Activated CD8-positive, alpha-beta memory T cell treated with anti-CD3 and anti-CD28 coated beads for 48 hours (primary cell): ENCODE results near the gene WWC2.
A peak's percentile ranks its signal among the peaks of the same experiment; 100 is the strongest.

Source experiments
- DNase-seq, 3 experiments: peaks; one replicate each; pipeline ENCODE4 v3.0.0-alpha.2; 2020; ENCODE audit warnings: low read depth in 2 of 3, low spot score in 2 of 3

Gene WWC2

DNA sequence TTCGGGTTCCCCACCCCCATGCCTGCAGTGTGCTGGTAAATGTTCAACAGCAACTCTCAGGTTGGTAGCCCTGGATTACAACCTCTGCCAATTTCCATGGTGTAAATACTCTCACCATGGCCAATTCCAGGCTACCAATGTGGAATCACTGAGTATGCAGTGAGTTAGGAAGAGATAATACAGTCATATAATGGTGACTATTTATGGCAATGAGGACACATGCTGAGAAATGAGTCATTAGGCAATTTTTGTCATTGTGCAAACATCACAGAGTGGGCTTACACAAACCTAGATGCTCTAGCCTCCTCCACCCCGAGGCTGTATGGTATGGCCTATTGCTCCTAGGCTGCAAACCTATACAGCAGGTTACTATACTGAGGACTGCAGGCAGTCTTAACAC lies 227.8 kb downstream of the WWC2 start:
- DNase-seq: no peak

DNA sequence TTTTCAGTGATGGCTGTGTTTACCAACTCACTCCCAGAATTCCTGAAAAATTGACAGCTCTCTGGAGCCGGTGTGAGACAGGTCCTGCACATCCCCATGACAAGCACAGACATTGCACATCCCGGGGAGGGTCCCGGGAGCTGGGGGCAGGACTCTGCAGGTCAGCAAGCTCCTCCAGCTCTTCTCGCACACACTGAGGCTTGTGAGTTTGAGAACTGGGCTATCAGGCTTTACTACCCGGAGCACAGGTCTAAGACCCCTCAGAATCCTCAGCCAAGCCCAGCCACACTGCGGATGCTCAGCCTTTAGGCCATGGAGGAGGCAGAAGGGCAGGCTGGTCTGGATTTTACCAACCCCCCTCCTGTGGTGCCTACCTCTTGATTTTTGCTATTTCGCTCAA lies 228.8 kb downstream of the WWC2 start:
- no peak for DNase-seq

DNA sequence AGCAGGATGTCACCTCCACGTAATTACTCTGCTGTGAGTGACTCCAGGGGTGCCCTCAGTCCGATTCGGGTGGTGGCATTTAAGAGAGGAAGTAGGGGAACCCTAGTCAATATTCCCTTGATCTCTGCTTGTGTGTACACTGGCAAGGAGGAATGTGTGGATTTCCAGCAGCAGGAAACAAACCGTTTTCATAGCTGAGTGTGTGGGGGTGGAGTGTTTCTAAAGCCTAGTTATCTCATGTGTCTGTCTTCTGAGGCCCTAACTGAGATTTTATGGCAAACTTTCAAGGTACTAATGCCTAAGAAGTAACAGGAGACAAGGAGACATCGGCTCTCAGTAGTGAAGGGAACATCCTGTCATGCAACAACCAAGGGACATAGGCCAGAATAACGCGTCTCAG lies 229.8 kb downstream of the WWC2 start:
- no peak for DNase-seq

DNA sequence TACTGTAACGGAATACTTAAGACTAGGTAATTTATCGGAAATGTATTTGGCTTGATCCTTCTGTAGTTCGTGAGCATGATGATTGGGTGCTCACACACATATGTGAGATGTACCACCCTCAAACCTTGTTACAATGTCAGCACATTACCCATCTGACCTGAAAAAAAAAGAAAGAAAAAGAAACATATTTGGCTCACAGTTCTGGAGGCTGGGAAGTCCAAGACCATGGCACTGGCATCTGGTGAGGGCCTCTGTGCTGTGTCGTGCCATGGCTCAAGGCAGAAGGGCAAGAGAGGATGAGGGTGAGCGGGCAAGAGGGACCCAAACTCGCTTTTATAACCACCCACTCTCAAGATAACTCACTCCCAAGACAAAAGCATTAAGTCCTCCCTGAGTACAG lies 230.2 kb downstream of the WWC2 start:
- no peak for DNase-seq

DNA sequence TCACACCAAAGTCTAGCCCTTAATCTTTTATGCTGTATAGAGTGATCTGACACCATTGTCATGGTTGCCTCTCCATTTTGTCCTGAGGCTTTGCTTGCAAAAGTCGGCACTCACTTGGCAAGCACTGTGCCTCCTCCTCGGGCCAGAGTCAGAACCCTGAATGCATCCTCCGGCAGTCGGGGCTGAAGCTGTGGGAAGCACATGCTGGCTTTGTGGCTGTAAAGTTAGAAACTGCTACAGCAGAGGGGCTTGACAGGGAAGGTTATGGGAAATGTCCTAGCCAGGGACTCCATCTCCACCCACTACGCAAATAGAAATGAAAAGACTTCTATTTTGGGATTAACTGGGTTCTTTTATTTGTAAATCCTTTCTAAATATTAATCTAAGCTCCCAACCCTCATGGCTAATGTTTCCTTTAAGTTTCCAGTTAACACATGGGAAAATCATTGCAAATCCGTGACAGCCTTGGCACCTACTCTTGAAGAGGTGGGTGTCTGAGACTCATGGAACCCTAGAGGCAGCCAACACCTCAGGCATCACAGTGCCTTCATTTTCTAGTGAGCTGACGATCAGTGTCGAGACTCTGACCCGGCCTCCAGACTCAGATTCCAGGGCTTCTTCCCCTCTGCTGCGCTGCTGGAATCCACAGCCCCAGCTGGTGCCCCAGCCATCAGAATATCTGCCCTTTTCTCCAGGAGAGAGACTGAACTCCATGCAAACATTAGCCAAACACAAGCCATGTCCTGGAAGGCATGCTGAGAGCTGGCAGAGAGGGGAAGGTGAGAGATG lies 231.1 kb downstream of the WWC2 start:
- no peak for DNase-seq

DNA sequence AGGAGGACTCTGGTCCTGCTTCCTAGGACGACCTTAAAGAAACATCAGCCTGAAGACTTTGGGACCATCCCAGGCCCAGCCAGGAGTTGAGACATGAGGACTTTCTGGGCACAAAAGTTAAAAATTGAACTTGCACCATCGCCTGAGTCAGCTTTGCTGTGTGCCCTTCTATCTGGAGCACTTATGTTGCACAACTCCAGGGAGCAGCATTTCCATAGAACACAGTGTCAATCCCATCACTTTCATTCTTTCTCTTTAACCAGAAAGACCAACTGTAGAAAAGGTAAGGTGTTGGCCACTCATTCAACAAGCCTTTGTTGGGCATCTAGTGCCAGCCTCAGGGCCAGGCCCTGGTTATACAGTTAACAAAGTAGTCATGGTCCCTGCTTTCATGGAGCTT lies 231.8 kb downstream of the WWC2 start:
- DNase-seq: no peak

DNA sequence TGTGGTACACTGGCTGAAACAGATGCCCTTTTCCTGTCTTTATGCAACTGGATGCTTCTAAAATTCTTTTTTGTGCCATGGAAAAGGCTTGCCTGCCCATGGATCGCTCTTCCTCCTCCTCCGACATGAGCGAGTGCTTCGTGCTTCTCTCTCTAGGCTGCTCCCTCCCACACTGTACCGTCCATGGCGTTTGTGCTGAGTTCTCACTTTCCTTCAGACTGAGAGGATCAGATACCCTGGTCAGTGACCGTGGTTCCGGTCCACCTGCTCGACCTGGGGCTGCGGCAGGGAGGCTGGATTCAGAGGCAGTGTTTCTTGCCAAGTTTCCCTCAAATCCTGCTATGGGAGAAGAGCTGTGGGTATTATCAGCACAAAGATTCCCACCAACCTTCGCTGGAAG lies 233.4 kb downstream of the WWC2 start:
- DNase-seq: no peak

DNA sequence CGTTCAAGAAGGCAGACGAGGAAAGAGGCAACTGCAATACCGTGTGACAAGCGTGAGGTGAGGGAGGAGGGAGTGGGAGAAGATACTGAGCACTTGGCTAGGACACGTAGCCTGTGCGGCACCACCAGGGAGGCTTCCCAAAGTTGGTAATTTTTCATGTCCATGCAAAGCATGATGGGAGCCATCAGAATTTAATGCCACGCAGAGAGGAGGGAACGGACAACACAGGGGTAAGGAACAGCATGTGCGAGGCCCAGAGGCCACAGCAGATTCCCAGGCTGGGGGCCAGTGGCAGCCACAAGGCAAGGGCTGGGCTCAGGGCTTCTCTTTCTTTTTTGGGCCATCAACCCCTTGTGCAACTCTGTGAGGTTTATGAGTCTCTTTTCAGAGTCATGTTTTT lies 234.1 kb downstream of the WWC2 start:
- DNase-seq: no peak

DNA sequence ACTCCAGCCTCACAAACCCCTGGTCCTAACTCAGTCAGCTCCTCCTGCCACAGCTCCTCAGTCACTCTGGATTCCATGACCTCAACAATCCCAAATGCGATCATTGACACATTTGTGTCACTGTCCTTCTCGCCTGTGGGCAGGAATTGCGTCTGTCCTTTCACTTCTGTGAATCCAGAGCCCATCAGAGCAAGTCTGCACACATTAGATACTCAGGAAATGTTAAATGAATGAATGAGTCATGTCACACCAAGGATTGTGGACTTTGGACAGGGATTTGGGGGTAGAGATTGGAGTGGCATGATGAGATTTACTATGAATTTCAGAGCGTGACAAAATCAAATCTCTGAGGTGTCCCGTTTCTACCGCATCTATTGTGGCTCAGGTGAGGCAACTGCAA lies 234.9 kb downstream of the WWC2 start:
- no peak for DNase-seq

DNA sequence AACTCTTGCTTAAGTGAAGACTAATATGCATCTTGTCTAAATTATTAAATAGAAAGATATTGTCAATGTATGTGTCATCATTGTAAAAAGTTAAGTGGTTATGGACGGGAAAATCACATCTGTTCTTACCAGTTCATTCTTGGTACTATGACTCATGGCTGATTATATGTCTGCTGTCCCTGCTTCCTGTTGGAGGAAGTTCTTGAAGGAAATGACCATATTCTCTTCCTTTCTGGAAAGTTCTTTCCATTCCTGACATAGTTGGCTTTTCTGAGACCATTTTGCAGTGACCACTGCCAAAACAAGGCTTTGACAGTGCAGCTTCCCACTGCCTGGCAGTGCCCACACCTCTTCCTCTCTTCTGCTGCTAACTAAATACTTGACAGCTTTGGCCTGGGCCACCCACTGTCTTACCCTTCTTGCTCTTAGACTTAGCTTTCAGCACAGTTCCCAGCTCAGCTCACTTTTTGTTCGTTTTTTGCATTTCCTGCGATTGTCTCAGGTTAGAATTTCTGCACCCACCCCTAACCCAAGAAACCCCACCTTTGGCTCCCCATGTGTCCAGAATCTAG lies 236.4 kb downstream of the WWC2 start:
- DNase-seq: no peak

DNA sequence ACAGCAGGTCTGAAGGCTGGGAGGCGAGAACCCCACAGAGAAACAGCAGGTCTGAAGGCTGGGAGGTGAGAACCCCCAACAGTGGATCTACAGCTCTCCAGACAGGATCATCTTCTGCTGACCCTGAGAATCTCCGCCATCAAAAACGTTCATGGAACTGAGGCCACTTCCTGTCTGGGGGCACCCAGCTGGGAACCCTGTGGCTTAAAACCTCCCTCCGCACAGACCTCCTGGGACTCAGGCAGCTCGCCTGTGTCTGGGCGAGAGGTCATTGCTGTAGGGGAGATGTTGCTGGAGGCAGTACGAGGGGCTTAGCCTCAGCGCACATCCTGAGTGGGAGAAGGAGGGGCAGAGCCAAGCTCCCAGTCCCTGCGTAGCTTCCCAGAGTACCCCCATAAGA lies 238.3 kb downstream of the WWC2 start:
- no peak for DNase-seq

DNA sequence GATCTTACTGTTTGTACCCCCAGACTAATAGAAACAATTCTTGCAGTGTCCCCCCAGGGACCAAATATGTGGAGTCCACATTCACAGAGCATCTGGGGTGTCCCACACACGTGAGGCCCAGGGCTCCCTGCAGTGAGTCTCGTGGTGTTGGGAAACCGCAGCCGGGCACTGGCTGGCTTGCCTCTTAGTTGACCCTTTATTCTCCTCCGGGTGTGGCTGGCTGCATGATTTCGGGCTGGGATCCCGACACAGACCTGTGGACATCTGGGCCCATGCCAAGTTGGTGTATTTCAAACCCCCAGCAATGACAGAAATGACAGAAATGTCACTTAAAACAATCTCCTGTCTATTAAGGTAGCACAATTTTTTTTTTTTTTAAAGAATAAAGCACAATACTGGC lies 238.8 kb downstream of the WWC2 start:
- DNase-seq: no peak

DNA sequence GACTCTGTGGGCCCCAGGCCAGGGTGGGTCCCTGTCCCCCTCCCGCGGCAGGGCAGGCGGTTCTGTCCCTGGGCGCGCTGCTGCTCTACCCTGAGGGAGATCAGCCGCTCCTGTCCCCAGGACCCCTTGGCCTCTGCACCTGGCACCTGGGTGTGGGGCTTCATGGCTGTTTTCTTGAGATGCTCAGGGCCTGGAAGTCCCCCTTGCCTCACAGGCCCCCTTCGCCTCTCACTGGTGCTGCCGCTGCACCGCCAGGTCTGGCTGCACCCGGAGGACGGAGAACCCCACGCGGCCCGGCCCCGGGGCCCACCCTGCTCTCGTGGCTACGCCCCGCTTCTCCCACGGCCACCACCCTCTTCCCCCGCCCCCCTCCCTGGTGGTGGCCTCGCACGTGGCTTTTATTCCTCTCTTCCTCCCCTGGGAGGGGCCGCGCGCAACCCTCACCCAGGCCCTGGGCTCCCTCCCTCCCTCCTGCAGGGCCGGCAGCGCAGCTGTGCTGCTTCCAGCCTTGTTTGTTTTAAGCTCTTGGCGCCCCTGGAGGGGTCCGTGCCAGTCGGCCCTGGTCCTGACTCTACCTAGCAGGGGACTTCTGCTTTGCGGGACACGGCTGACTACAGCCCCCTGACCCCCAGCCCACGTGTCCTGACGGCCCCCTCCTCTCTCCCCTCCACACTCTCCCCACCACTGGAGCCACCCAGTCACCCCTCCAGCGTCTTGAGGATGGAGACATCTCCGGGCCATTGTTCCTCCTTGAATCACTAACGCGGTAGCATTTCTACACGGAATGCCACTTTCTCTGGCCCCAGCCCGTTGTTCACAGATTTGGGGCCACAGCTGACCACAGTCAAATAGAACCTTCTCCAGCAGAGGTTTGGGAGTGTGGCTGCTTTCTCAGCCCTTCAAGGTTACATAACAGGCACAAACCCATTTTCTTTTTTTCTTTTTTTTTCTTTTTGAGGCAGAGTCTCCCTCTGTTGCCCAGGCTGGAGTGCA lies 243.8 kb downstream of the WWC2 start:
- no peak for DNase-seq

DNA sequence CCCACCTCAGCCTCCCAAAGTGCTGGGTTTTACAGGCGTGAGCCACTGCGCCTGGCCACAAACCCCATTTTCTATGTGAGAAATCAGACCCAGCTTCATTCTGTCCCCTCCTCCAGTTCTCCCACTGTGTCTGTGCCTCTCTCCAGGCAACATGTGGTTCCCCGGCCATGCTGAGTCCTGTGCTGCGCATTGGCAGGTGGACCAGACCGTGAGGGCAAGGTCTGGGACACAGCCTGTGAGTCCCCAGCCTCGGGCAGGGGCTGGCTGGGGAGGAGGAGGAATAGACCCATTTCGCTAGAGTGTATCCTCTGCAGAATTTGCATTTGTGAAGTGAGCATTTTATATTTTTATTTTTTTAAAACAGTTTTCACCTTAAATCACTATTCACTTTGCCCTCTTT lies 244.7 kb downstream of the WWC2 start:
- DNase-seq: no peak

DNA sequence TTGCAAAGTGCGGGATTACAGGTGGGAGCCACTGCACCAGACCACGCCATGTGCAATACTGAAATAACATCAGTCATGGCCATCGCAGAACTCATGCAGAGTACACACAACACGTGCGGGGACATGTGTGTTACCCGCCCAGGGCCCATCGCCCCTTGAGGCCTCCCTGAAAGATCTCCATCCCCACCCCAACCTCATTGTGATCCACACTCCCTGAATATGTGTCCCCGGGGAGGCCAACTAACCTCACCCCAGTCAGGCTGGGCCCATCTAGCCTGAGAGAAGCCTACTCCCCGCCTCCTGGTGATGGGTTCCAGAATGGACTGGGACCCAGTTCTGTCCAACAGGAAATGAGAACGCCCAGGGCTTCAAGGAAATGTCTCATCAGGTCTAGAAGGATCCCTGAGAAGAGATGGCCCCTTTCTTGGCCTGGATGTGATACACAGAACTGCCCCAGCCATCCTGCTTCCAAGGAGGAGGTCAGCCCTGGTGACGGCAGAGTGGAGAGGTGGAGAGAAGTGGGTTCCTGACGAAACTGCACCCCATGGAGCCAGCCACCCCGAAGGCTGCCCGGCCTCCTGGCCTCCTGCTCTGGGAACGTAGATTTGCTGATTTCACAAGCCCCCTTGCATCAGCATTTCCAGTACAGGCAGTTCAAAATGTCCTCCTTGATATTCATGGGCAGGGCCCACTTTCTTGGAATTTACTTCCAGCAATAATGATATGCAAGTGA lies 245.6 kb downstream of the WWC2 start:
- no peak for DNase-seq

DNA sequence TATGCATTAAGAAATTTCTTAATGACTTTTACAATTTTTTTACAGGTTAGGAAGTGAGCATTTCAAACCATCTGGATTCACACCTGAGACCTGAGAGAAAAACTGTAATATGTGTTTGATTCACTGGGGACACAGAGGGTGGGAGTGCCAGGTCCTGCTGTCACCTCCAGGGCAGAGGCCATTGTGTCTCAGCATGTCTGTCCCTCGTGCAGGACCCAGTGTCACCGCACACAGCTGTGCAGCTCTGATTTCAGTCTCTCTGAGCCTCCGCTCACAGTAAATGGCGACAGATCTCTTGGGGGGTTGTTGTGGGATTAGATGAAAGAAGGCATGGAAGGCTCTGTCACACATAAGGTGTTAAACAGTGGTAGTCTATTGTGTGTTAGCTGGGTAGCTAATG lies 246.2 kb downstream of the WWC2 start:
- no peak for DNase-seq

DNA sequence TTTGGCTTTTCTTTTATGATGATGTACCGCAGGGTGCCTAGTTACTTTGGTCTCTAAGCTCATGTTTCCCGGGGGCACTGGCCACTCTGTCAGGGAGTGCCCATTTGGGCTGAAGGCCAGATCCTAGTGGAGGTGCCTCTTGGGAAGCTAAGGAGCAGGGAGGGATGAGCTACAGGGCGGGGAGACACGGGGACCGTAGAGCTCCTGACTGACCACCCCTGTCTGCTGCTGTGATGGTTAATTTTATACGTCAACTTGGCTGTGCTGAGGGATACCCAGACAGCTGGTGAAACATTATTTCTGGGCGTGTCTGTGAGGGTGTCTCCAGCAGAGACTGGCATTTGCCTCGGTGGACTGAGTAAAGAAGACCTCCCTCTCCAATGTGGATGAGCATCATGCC lies 248.1 kb downstream of the WWC2 start:
- DNase-seq: no peak

DNA sequence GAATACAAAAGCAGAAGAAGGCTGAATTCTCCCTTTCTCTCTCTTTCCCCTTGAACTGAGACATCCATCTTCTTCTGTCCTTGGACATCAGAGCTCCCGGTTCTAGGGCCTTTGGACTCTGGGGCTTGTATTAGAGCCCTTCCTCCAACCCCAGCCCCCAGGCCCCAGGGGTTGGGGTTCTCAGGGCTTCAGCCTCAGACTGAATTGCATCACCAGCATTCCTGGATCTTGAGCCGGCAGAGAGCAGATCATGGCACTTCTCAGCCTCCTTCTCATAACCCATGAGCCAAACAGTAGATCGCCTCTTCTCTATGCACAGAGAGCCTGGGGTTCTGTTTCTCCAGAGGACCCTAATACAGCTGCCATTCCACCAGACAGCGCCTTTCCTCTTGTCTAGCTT lies 248.5 kb downstream of the WWC2 start:
- no peak for DNase-seq

DNA sequence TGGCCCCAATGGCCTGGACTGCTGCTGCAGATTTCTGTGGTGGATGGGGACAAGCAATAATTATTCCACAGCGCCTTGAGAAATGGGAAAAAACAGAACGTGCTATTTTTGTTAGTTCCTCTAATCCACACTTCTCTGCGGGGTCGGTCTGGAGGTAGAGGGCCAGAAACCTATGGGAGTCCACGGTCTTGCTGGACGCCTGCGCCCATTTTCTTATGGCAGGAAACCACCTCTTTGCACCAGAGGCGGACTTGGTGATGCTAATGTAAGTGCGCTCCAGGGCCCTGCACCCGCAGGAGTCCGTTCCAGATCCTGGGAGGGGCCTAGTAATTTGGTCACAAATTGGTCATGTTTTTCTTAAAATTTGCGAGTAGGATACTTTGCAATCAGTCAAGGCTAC lies 249.1 kb downstream of the WWC2 start:
- DNase-seq: no peak

DNA sequence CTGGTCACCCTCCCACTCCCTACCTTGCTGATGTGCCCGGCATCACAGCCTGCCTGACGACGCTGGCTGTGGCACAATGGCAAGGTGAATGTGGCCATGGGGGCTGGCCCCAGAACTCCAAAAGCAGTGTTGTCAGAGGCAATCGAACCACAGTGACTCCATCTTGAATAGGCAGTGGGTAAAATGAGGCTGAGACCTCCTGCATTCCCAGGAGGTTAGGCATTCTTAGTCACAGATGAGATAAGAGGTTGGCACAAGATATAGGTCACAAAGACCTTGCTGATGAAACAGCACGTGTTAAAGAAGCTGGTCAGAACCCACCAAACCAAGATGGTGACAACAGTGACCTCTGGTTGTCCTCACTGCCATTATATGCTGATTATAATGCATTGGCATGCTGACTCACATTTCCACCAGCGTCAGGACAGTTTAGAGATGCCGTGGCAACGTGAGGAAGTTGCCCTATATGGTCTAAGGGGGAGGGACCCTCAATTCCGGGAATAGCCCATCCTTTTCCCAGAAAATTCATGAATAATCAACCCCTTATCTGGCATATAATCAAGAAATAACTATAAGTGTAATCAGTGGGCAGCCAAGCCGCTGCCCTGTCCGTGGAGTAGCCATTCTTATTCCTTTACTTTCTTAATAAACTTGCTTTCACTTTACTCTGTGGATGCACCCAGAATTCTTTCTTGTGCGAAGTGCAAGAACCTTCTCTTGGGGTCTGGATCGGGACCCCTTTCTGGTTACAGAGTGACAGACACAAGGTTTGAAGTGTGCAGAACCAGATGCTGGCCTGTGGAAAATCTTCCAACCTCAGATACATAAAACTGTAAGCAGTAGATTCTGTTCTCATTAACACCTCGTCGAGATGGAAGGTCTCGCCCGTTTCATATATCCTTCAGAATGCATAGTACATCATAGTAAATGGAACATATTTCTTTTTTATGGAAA lies 249.9 kb downstream of the WWC2 start:
- peak in 2 of 3 experiments; percentile 13 to 15 for DNase-seq
